Activated T-helper 1 cell treated with anti-CD3 and anti-CD28 coated beads, Interleukin-12 subunit alpha, Interleukin-12 subunit beta, Interleukin-2, Interleukin-4 antibody, amounts not matched to agents 30 ng/mL and 10 ng/mL and 1 ng/mL, durations not matched to agents 14 hours and 24 hours and 36 hours (primary cell): ENCODE measurements around the gene SLIT3. TPM values are rescaled to one million over a fixed set of nuclear protein-coding genes. Genes with fewer than 3 reads are reported as not detected.

Experiments
- DNase-seq: peaks from one replicate; pipeline ENCODE4 v3.0.0; 2021; ENCODE audit warnings: low spot score
- H3K27ac Mint-ChIP-seq: one replicate; pipeline ENCODE4 v1.8.0; 2021; ENCODE audit warnings: mild to moderate bottlenecking, mixed read lengths
- H3K27me3 Mint-ChIP-seq: one replicate; pipeline ENCODE4 v1.8.0; 2022; ENCODE audit warnings: mild to moderate bottlenecking, moderate library complexity, mixed read lengths; ENCODE audit not compliant: insufficient read depth
- H3K36me3 Mint-ChIP-seq: one replicate; pipeline ENCODE4 v1.8.0; 2021; ENCODE audit warnings: low read depth, mixed read lengths
- H3K4me1 Mint-ChIP-seq: one replicate; pipeline ENCODE4 v1.8.0; 2021; ENCODE audit warnings: low read depth, mixed read lengths
- H3K4me3 Mint-ChIP-seq: one replicate; pipeline ENCODE4 v1.8.0; 2021; ENCODE audit warnings: mild to moderate bottlenecking, moderate library complexity, mixed read lengths
- H3K9me3 Mint-ChIP-seq: one replicate; pipeline ENCODE4 v1.8.0; 2021; ENCODE audit warnings: mixed read lengths
- intact Hi-C: fragments of 100-400 bp; cut with micrococcal nuclease; formaldehyde crosslinking; loops from one replicate; pipeline ENCODE4 v1.15.1; 2024
- total RNA-seq: library from RNA; stranded (reverse); gene quantifications from 2 replicates; pipeline ENCODE4 v1.2.3, GENCODE V29; 2022

SLIT3 gene
- total RNA-seq, 1 donor from 2014 or later: 0.03 TPM

DNA sequence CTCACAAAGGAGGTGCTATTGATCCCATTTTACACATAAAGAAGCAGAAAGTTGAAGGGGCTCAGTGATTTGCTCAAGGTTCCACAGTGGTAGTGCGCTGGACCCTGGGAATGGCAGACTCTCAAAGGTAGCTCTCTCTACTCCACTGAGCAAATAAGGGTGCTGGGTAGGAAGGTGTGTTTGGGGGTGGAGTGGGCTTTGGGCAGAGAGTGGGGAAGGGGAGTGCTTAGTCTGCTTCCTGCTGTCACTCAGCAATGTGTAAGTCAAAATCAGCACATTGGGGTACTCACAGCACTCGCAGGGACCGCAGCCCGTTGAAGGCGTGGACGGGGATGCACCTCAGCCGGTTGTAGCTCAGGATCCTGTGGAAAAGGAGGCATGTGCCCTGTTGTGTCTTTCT, 579.0 kb downstream of the SLIT3 start:
- intact Hi-C loops: no loop called here
- no peak overlapping the region for H3K27ac Mint-ChIP-seq
- no peaks in the 10 kb centered on the region for H3K36me3 Mint-ChIP-seq
- peaks cover 1% of the 10 kb centered on the region for H3K27me3 Mint-ChIP-seq
- H3K4me3 Mint-ChIP-seq: no peak overlapping the region
- H3K9me3 Mint-ChIP-seq: peaks cover under 1% of the 10 kb centered on the region
- H3K4me1 Mint-ChIP-seq: no peaks in the 10 kb centered on the region
- no peak for DNase-seq

GRCh38 chr5:168721002-168721753, 579.8 kb downstream of the SLIT3 start:
- DNase-seq: no peak
- no peaks in the 10 kb centered on the region for H3K36me3 Mint-ChIP-seq
- no peak overlapping the region for H3K4me3 Mint-ChIP-seq
- no peaks in the 10 kb centered on the region for H3K4me1 Mint-ChIP-seq
- H3K27ac Mint-ChIP-seq: no peak overlapping the region
- H3K27me3 Mint-ChIP-seq: peaks cover 1% of the 10 kb centered on the region
- intact Hi-C loops: no loop called here
- H3K9me3 Mint-ChIP-seq: no peaks in the 10 kb centered on the region

- Mint-ChIP-seq H3K4me1 (no peaks in the 10 kb centered on the region), H3K27ac (no peak overlapping the region), H3K36me3 (no peaks in the 10 kb centered on the region), H3K27me3 (peaks cover 1% of the 10 kb centered on the region), H3K9me3 (no peaks in the 10 kb centered on the region), H3K4me3 (no peak overlapping the region)
- intact Hi-C loops: no loop called here
- no peak for DNase-seq
These were observed 580.4 kb downstream of the SLIT3 start for GRCh38 chr5:168720575-168720974.

DNA sequence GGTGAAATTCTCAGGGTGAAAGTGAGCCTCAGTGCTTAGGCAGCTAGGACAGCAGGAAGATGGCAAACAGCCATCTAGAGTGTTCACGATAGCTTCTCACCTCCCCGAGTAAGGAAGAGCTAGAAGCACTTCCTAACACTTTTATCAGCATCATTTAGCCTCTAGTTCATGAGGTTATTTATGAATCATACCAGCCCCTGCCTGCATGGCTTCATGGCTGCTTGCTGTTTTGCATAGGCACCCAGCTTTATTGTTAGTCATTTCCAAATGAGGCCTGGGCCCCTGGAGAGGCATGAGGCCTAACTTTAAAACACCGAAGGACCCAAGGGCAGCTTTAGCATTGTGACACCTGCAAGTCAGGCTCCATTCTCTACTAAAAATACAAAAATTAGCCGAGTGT, 586.9 kb downstream of the SLIT3 start:
- Mint-ChIP-seq H3K9me3 (no peaks in the 10 kb centered on the region), H3K27ac (no peak overlapping the region), H3K27me3 (peaks cover 1% of the 10 kb centered on the region), H3K4me1 (no peaks in the 10 kb centered on the region), H3K36me3 (no peaks in the 10 kb centered on the region), H3K4me3 (no peak overlapping the region)
- intact Hi-C loops: no loop called here
- DNase-seq: no peak

DNA sequence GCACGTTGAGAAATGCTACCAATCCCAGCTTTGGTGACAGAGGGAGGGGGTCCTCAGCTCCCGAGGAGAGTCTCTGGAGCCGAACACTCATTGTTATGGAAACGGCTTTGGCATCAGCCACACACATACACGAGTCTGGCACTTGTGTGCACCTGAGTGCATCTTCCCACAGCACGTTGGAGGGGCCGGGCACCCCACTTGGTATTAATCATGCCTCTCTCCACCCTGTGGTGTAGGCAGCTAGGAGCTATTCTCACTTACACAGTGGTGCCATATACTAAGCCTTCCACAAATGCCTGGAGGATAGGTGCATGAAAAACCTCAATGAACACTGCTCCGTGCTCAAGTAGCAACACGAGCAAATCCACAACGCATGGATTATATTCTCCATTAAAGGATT, 587.9 kb downstream of the SLIT3 start:
- no peak overlapping the region for H3K27ac Mint-ChIP-seq
- no peak overlapping the region for H3K4me3 Mint-ChIP-seq
- intact Hi-C loops: no loop called here

GRCh38 chr5:168712280-168712924, 588.5 kb downstream of the SLIT3 start:
- intact Hi-C loops: no loop called here
- H3K4me1 Mint-ChIP-seq: no peaks in the 10 kb centered on the region
- H3K4me3 Mint-ChIP-seq: no peak overlapping the region
- no peak overlapping the region for H3K27ac Mint-ChIP-seq
- H3K9me3 Mint-ChIP-seq: no peaks in the 10 kb centered on the region
- H3K36me3 Mint-ChIP-seq: no peaks in the 10 kb centered on the region
- DNase-seq: no peak
- no peaks in the 10 kb centered on the region for H3K27me3 Mint-ChIP-seq

More for the DNA sequence above, 587.9 kb downstream of the SLIT3 start:
- Mint-ChIP-seq H3K9me3 (no peaks in the 10 kb centered on the region), H3K27me3 (no peaks in the 10 kb centered on the region), H3K36me3 (no peaks in the 10 kb centered on the region), H3K4me1 (no peaks in the 10 kb centered on the region)
- DNase-seq: no peak

DNA sequence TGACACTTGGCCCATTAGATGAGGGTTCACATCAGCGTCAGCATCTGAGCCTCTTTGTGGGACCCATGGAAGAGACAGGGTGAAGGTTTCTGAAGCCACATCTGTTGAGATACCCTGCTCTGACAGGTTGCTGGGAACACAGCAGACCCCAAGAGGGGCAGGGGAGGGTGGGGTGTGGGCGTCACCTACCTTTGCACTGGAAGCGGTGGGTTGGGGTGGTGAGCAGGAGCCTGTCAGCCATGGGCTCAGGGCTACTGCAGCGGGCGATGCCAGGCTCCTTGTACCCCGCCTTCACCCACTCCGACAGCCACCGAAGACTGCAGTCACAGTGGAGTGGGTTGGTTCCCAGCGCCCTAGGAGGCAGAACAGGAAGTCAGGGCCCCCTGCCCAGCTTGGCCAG, 590.2 kb downstream of the SLIT3 start:
- no peaks in the 10 kb centered on the region for H3K36me3 Mint-ChIP-seq
- H3K9me3 Mint-ChIP-seq: no peaks in the 10 kb centered on the region
- no peak overlapping the region for H3K4me3 Mint-ChIP-seq
- intact Hi-C loops: no loop called here
- no peaks in the 10 kb centered on the region for H3K4me1 Mint-ChIP-seq
- H3K27me3 Mint-ChIP-seq: no peaks in the 10 kb centered on the region
- no peak overlapping the region for H3K27ac Mint-ChIP-seq
- no peak for DNase-seq

DNA sequence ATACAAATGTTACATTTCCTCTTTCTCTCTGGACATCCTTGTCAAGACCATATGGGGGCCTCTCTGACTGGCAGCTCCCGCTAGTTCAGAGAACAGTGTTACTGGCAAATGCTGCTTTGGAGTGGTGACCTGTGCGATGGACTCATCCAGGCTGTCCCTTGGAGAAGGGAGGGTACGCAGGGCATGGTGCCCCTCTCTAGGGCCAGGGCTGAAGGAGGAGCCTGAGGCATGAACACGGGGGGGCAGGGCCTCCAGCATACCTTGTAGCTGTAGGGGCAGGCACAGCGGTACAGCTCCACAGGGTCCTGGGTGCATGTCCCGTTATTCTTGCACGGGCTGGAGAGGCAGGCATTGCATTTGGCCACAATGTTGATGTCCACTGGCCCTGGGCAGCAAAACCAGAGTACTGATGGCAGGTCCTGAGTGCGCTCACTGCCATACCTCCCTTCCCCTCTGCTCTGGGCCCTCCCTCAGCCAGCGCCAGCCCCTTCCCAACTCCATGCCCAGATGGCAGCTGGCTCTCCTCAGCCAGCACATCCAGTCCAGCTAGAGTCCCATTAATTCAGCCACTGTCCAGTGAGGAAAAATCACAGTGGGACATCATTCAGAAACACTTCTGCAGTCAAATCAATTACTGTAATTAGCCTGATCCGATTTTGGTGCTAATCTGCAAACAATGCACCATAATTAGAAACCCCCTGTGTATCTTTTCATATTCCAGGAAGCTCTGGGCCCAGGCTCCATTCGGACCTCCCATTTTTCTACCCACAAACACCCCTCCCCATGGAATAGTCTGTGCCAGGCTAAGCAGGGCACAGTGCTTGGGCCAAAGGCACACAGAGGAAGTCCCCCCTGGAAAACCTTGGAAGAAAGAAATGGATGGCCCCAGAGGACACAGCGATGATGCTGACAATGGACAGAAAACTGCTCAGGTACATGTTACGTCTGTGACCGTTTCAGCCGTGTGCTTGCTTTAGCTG, 592.9 kb downstream of the SLIT3 start:
- Mint-ChIP-seq H3K36me3 (no peaks in the 10 kb centered on the region), H3K4me3 (no peak overlapping the region), H3K27me3 (no peaks in the 10 kb centered on the region), H3K27ac (no peak overlapping the region), H3K4me1 (no peaks in the 10 kb centered on the region), H3K9me3 (no peaks in the 10 kb centered on the region)
- intact Hi-C loops: no loop called here
- DNase-seq: no peak

GRCh38 chr5:168706655-168707069, 594.3 kb downstream of the SLIT3 start:
- Mint-ChIP-seq H3K9me3 (no peaks in the 10 kb centered on the region), H3K27ac (no peak overlapping the region), H3K27me3 (no peaks in the 10 kb centered on the region), H3K4me1 (no peaks in the 10 kb centered on the region), H3K4me3 (no peak overlapping the region), H3K36me3 (no peaks in the 10 kb centered on the region)
- intact Hi-C loops: loop anchor here (1.0 kb wide), 2 partner anchors 241 to 596 kb away; no protein-coding TSS in a partner anchor
- no peak for DNase-seq

DNA sequence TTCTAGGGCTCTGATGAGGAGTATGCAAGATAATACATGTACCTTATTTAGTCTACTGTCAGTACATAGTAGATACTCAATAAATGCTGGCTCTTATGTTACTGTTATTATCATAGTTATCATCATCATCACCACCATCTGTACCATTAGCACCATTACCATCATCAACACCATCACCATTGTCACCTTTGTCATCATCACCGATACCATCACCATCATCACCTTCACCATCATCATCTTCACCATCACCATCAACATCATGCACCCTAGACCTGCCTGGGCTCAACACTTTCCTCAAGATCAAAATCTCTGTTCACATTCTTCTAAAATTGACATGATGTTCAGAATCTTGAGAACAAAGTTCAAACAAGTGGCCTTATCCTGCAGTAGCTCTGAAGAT, 595.6 kb downstream of the SLIT3 start:
- no peak for DNase-seq
- no peak overlapping the region for H3K4me3 Mint-ChIP-seq
- H3K9me3 Mint-ChIP-seq: no peaks in the 10 kb centered on the region
- no peaks in the 10 kb centered on the region for H3K4me1 Mint-ChIP-seq
- intact Hi-C loops: no loop called here
- H3K36me3 Mint-ChIP-seq: no peaks in the 10 kb centered on the region
- H3K27ac Mint-ChIP-seq: no peak overlapping the region
- H3K27me3 Mint-ChIP-seq: no peaks in the 10 kb centered on the region

DNA sequence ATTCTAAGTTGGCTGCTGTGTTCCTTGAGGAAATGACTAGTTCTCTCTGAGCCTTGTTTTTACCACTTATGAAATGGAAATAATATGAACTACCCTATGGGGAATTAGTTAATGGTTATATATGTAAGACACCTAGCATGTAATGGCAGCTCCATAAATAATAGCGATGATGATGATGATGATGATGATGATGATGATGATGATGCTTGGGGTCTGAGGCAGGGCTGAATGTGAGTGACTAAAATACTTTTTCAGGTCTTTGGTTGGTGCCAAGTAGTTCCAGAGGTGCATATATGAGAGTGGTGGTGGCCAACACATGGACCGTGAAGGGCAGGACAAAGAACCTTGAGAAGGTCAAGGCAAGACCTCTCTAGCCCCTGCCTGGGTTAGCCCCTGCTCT, 598.4 kb downstream of the SLIT3 start:
- Mint-ChIP-seq H3K27me3 (no peaks in the 10 kb centered on the region), H3K36me3 (no peaks in the 10 kb centered on the region), H3K27ac (no peak overlapping the region), H3K9me3 (no peaks in the 10 kb centered on the region), H3K4me3 (no peak overlapping the region), H3K4me1 (no peaks in the 10 kb centered on the region)
- DNase-seq: no peak
- intact Hi-C loops: no loop called here

DNA sequence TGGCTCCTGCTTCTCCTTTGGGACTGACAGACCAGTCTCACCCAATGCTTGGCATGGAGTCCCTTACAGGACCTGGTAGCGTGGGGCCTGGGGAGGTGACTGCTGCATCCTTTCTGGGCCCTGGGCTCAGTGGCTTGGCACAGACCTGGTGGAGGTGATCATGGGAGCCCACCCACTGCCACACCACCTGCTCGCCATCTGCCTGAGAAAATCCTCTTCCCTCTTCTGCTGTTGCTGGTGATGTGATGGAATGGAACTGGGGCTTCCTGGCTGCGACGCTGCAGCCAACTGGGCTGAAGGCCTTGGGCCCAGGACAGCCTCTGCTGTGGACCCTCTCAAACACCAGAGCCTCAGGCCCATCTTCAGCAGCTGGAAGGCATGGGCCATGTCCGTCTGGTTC, 599.3 kb downstream of the SLIT3 start:
- intact Hi-C loops: no loop called here
- Mint-ChIP-seq H3K36me3 (no peaks in the 10 kb centered on the region), H3K4me3 (no peak overlapping the region), H3K27me3 (no peaks in the 10 kb centered on the region), H3K9me3 (no peaks in the 10 kb centered on the region), H3K4me1 (no peaks in the 10 kb centered on the region), H3K27ac (no peak overlapping the region)
- no peak for DNase-seq

DNA sequence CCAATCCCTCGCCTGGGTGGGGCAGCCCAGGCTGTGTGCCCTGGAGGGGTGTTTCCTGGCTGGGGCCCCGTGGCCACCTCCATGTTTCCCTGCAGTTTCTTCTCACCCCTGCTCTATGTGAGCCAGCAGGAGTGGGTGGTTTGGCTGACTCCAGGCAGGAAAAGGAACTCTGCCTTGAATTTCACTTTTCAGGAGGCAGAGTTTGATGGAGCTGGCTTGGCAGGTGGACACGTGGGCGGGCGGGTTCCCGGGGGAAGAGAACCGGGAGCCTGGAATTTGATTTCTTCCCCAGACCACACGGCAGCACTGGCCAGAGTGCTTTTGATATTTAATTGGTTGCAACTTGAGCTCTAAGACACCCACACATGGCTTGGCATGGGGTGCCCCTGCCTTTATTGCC, 601.9 kb downstream of the SLIT3 start:
- Mint-ChIP-seq H3K27me3 (peaks cover 3% of the 10 kb centered on the region), H3K36me3 (no peaks in the 10 kb centered on the region), H3K4me1 (no peaks in the 10 kb centered on the region), H3K4me3 (no peak overlapping the region), H3K27ac (no peak overlapping the region), H3K9me3 (no peaks in the 10 kb centered on the region)
- no peak for DNase-seq
- intact Hi-C loops: no loop called here
